HG03432 (cell line): ENCODE data around the gene WRNIP1.

Source experiments
- ATAC-seq: cut with Tn5 transposase; IDR thresholded peaks from one replicate; pipeline ENCODE4 v1.9.1; 2021; ENCODE audit warnings: mild to moderate bottlenecking, moderate library complexity; ENCODE audit not compliant: unreplicated experiment

Gene WRNIP1

DNA sequence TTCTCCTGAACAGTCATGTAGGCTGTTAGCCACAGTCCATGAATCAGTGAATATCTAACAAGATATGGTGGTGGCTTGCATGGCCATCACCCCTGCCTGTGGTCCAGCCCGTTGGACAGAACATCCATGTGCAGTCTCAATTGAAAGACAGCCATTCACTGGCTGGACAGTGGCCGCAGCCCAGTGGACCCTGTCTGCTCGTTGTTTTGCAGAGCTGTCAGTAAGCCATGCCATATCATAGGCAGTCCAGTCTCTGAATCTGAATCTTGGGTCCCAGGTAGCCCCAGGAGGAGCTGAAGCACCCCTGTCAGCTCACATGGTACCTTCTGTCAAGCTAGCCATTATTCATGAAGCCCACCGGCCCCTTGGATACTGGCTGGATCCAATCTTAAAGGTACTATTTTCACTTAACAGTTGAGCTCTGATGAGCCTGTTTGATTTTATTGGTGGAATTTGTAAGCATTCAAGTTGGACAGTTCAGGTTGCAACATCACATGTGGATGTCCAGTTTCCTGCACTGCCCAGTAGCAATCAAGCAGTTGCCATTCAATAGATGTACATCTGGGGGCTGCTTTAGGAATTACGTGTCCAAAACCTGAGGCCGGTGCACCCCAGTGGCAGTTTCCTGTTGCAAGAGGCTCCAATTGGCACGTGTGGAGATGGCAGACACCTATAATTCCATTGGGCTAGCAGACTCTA is 38.7 kb downstream of the WRNIP1 start:
- no peak for ATAC-seq

DNA sequence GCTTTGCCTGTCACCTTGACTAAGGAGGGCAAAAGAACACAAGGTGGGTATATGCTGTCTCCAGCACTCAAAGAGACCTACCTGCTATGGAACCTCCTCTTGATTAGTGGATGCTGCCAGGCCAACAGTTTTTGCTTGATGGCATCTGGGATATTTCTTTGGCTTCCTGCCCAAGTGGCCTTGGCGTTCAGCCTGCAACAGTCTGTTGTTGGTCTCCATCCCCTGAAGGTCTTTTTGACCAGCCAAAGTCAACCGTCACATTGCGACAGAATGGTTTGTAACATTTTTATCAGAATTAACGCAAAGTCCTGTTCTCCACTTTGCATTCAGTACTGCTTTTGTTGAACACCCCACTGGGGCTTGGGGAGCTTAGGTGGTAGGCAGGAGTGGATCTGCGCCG is 39.3 kb downstream of the WRNIP1 start:
- no peak for ATAC-seq

DNA sequence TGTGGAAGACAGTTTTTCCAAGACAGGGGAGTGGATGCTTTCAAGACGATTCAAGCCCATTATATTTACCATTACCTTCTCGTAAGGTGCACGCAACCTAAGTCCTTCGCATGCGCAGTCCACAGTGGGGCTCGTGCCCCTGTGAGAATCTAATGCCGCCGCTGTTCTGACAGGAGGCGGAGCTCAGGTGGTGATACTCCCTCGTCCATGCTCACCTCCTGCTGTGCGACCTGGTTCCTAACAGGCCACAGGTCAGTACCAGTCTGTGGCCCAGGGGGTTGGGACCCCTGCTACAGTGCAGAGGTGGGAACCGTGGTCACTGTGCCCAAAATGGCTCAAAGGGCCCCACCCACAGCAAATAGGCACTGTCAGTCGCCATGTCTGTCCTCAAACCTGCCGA is 39.8 kb downstream of the WRNIP1 start:
- no peak for ATAC-seq

DNA sequence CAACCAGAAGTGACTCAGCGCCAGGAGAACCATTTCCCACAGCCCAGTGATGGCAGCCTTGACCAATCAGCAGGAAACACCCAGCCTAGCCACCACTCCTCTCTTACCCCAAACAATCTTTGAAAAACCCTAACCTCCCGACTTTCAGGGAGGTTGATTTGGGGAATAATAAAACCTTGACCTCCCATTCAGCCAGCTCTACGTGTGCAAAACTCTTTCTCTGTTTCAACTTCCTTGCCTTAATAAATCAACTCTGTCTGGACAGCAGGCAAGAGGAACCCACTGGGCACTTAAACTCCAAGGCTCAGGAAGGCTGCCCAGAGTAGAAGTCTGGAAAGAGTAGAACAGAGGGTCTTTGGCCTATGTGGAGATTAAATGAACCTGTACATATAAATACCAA is 41.5 kb downstream of the WRNIP1 start:
- ATAC-seq: no peak

- no peak for ATAC-seq
These were observed 42.3 kb downstream of the WRNIP1 start for GRCh38 chr6:2807342-2808090.

DNA sequence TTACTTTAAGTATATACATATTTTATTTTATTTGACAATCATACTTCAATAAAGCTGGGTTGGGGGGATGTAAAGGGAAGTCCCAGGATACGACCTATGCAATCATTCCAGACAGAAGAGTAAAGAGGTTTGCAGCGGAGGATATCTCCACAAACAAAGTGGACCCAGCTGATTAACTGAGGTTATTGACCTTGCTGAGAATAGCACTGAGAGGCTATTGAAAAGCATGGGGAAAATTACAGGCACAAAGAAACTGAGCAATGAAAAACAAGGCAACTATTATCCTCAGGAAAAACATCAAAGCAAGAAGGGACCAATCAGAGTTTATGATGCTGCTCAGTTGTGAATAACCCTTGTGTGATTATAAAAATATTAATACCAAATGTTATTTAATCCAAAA is 43.8 kb downstream of the WRNIP1 start:
- no peak for ATAC-seq

- no peak for ATAC-seq
These were observed 45.0 kb downstream of the WRNIP1 start for GRCh38 chr6:2810092-2810671.

- no peak for ATAC-seq
These were observed 47.5 kb downstream of the WRNIP1 start for GRCh38 chr6:2812695-2813094.

DNA sequence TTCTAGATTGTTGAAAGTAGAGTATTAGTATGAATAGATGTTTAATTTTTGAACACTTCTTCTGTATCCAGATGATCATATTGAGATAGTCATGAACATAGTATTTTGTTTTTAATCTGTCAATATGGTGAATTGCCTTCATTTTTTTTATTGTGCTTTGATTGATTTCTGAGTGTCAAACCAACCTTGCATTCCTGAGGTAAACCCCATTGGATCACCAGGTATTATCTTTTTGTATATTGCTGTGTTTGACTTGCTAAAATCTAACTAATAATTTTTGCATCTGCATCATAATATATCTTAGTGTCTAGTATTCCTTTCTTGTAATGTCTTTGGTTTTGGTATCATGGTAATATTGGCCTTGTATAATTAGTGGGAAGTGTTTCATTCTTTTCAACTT is 51.0 kb downstream of the WRNIP1 start:
- ATAC-seq: no peak

DNA sequence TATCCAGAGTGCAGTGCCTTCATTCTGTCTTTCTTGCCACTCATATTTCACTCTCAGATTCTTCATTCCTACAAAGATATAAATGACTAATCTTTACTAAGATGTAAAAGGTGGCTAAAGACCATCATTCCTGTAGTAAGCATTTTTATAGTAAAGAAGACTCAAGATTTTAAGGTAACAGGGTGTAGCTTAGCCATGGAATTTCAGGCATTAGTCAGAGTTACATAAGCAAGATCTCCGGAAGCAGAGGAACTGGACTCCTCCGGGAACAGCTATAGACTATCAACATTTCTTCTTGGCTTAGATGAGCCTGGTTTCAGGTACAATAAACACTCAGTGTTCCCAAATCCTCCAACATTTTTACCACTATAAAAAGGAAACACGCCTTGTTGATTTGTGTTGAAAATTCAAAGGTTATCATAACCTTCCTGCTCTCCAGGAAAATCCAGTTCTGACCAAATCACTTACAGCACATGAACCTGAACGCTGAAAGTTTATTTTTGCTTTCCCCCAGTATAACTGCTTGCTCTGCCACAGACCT is 52.8 kb downstream of the WRNIP1 start:
- no peak for ATAC-seq

- ATAC-seq: no peak
These were observed 53.4 kb downstream of the WRNIP1 start for GRCh38 chr6:2818593-2818992.

- no peak for ATAC-seq
These were observed 53.9 kb downstream of the WRNIP1 start for GRCh38 chr6:2819115-2819514.

DNA sequence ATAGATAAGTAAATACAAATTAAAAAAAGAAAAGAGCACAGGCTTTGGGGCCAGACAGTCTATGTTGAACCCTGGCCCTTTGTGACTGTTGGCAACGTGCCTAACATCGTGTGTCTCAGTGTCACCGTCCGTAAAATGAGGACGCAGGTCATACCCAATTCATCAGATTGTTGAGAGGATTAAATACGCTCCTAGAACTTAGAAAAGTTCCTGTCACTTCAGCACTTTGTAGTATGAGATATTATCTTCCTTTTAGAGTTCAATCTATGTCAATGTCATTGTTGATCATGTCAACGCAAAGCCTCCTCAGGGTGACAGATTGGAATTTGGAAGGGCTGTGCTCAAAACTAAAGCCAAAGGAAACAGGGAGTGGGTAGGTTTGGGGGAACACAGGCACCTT is 54.8 kb downstream of the WRNIP1 start:
- no peak for ATAC-seq

DNA sequence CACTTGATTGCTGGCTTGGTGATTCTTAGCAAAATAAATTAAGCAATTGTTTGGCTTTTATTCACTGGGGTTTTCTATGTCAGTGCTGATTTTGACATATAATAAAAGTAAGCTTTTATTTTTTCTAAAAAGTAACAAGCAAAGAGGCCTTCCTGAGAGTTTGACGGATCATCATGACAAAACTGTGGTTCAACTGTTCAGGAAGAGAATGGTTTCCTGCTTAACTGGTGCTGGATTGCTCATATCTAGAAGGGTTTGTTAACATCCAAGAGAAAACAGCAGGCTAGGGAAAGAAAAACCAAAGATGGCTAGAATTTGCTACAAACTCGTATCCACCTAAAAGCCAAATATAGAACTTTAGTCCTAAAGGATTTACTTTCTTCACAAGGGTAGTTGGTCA is 55.2 kb downstream of the WRNIP1 start:
- ATAC-seq: no peak

GRCh38 chr6:2821554-2821953 is 56.4 kb downstream of the WRNIP1 start:
- no peak for ATAC-seq

GRCh38 chr6:2823104-2823850 is 58.1 kb downstream of the WRNIP1 start:
- ATAC-seq: no peak

DNA sequence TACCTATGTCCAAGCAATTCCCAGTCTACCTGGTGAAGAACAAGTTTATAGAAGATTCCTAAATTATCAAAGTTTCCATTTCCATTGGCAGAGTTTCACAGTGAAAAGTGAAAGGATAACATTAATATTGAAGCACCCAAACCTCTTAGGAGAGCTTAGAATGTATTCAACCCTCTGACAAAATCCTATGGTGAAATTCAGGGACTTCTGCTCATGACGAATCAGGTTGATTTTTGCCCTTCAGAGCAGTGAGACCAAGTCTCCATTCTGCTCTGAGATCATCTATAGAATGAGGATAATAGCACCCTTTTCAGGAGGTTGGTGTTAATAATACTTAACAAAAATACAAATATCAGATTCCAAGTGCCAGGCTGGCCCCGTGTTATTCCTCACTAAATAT is 60.9 kb downstream of the WRNIP1 start:
- ATAC-seq: no peak

- no peak for ATAC-seq
These were observed 61.9 kb downstream of the WRNIP1 start for GRCh38 chr6:2827142-2827541.

- no peak for ATAC-seq
These were observed 63.4 kb downstream of the WRNIP1 start for GRCh38 chr6:2828629-2829028.

- ATAC-seq: no peak
These were observed 64.1 kb downstream of the WRNIP1 start for GRCh38 chr6:2829253-2829652.

GRCh38 chr6:2830183-2830582 is 65.0 kb downstream of the WRNIP1 start:
- ATAC-seq: no peak
